Gastroesophageal sphincter (tissue), 4 donors: ENCODE results near the gene IRF2. TPM values are rescaled to one million over a fixed set of nuclear protein-coding genes. Genes with fewer than 3 reads are reported as not detected.

Source experiments
- ATAC-seq: fragments of 150-250 bp; one replicate; pipeline ENCODE4 v1.9.1; 2016; ENCODE audit warnings: mild to moderate bottlenecking, moderate library complexity
- H3K27ac ChIP-seq, 4 donors: fragments of 200-600 bp; sonication (generic) in 3 of 4; 1 replicate in 3 of 4; 2 replicates in 1 of 4; pipeline ENCODE4 v1.5.1; 2016 to 2019
- H3K27me3 ChIP-seq: fragments of 200-600 bp; sonication (generic); one replicate; pipeline ENCODE4 v1.5.1; 2019
- H3K36me3 ChIP-seq, 2 donors: fragments of 200-600 bp; sonication (generic); one replicate each; pipeline ENCODE4 v1.5.1; 2019; ENCODE audit warnings: control low read depth in 1 of 2
- H3K4me1 ChIP-seq, 3 donors: fragments of 200-600 bp; sonication (generic); 1 replicate in 2 of 3; 2 replicates in 1 of 3; pipeline ENCODE4 v1.5.1; 2016 to 2019; ENCODE audit warnings: control low read depth in 2 of 3
- H3K4me3 ChIP-seq, 2 donors: fragments of 200-600 bp; sonication (generic); one replicate each; pipeline ENCODE4 v1.5.1; 2019; ENCODE audit warnings: mild to moderate bottlenecking in 1 of 2, moderate library complexity in 1 of 2
- H3K9me3 ChIP-seq, 3 donors: fragments of 200-600 bp; sonication (generic); one replicate each; pipeline ENCODE4 v1.5.1; 2017 to 2019; ENCODE audit warnings: control low read depth in 2 of 3
- EP300 ChIP-seq: sonication (generic); formaldehyde crosslinking; IDR thresholded peaks from one replicate; pipeline ENCODE4 v1.6.1; 2017; ENCODE audit warnings: antibody characterized with exemption, mild to moderate bottlenecking
- POLR2A ChIP-seq, 2 donors: fragments of 450-650 bp; IDR thresholded peaks; one replicate each; pipeline ENCODE4 v1.6.1; 2017; ENCODE audit warnings: antibody characterized with exemption in 2 of 2, mild to moderate bottlenecking in 2 of 2, moderate library complexity in 1 of 2
- POLR2AphosphoS5 ChIP-seq: sonication (generic); formaldehyde crosslinking; IDR thresholded peaks from one replicate; pipeline ENCODE4 v1.6.1; 2017; ENCODE audit warnings: antibody characterized with exemption
- WGBS, 2 donors: methylation state at CpG; one replicate each; pipeline ENCODE4 v1.1.5; 2018; ENCODE audit warnings: low coverage in 1 of 2; 5-methylcytosine and 5-hydroxymethylcytosine counted together
- total RNA-seq, 4 donors: library from RNA; depleted of rRNA; stranded (reverse); fragments of >200 nt; gene quantifications; one replicate each; pipeline ENCODE4 v1.1.0, GENCODE V29; 2016
- TF ChIP-seq, protein P1 (sequence below), 4 experiments: fragments of 200-600 bp in 2 of 4; fragments of 450-650 bp in 2 of 4; sonication (generic) in 1 of 4; IDR thresholded peaks; one replicate each; pipeline ENCODE4 v1.5.1; 2017 to 2019; ENCODE audit warnings: antibody characterized with exemption in 4 of 4, mild to moderate bottlenecking in 2 of 4, moderate library complexity in 2 of 4

IRF2 gene
- total RNA-seq, 4 donors from 2014 or later = 34.1 to 41.7 (median 35.4) TPM

DNA sequence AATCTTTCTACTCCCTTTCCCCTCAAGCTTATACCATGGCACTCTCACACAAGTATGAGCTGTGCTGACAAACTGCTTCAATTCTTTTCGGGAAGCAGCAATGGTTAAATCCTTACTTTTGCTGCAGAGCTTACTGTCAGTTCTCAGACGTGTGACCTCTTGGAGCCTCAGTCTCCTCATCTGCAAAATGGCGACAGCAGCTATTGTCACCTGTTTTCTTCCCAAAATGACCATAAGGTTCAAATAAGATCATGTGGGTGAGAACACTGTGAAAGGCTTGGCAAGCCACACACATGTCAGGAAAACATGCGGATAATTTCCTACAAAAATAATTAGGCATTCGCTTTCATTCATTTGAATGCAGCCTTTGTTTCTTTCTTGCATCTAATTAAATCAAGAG, 36.8 kb upstream of the IRF2 start:
- no peak for ATAC-seq
- no peaks in the 10 kb centered on the region for H3K36me3 ChIP-seq
- peaks cover 0 to 20% (median 4%) of the 10 kb centered on the region in 3 donors for H3K4me1 ChIP-seq
- no peak overlapping the region for H3K4me3 ChIP-seq
- TF ChIP-seq POLR2A (IDR thresholded peaks at IDR 0.05) (no peak), EP300 (no peak), POLR2AphosphoS5 (no peak)
- TF ChIP-seq, protein P1, sequence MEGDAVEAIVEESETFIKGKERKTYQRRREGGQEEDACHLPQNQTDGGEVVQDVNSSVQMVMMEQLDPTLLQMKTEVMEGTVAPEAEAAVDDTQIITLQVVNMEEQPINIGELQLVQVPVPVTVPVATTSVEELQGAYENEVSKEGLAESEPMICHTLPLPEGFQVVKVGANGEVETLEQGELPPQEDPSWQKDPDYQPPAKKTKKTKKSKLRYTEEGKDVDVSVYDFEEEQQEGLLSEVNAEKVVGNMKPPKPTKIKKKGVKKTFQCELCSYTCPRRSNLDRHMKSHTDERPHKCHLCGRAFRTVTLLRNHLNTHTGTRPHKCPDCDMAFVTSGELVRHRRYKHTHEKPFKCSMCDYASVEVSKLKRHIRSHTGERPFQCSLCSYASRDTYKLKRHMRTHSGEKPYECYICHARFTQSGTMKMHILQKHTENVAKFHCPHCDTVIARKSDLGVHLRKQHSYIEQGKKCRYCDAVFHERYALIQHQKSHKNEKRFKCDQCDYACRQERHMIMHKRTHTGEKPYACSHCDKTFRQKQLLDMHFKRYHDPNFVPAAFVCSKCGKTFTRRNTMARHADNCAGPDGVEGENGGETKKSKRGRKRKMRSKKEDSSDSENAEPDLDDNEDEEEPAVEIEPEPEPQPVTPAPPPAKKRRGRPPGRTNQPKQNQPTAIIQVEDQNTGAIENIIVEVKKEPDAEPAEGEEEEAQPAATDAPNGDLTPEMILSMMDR (IDR thresholded peaks at IDR 0.05) = no peak
- 78 to 86% methylated on average over 2 to 5 of the region's 5 CpGs for WGBS, 2 donors
- H3K27me3 ChIP-seq = no peaks in the 10 kb centered on the region
- H3K9me3 ChIP-seq = no peaks in the 10 kb centered on the region
- no peak overlapping the region for H3K27ac ChIP-seq

DNA sequence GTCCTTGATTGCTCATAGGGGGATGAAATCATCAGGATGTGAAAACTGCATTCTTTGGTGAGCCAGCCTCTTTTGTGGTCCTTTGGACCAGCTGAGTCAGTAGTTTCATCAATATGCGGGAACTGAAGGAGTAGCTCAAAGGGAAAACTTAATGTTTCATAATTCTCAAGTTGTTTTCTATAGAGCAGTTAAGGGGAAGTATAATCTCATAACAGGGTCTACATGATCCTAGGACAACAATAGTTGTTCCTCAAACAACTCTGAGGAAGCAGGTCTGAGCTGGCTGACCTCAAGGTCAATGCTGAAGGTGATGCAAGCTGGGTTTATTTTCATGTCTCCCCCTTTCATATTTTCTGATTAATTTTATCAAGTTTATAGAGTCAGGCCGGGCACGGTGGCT, 36.1 kb upstream of the IRF2 start:
- no peaks in the 10 kb centered on the region for H3K36me3 ChIP-seq
- WGBS, 2 donors = 88 to 100% methylated on average over 1 to 3 of the region's 3 CpGs
- H3K9me3 ChIP-seq = no peaks in the 10 kb centered on the region
- ATAC-seq = no peak
- peaks cover 0 to 20% (median 4%) of the 10 kb centered on the region in 3 donors for H3K4me1 ChIP-seq
- no peaks in the 10 kb centered on the region for H3K27me3 ChIP-seq
- no peak for TF ChIP-seq POLR2AphosphoS5
- TF ChIP-seq POLR2A (IDR thresholded peaks at IDR 0.05) = no peak
- TF ChIP-seq, protein P1 (IDR thresholded peaks at IDR 0.05) = no peak
- TF ChIP-seq EP300 = no peak
- no peak overlapping the region for H3K27ac ChIP-seq
- H3K4me3 ChIP-seq = no peak overlapping the region

DNA sequence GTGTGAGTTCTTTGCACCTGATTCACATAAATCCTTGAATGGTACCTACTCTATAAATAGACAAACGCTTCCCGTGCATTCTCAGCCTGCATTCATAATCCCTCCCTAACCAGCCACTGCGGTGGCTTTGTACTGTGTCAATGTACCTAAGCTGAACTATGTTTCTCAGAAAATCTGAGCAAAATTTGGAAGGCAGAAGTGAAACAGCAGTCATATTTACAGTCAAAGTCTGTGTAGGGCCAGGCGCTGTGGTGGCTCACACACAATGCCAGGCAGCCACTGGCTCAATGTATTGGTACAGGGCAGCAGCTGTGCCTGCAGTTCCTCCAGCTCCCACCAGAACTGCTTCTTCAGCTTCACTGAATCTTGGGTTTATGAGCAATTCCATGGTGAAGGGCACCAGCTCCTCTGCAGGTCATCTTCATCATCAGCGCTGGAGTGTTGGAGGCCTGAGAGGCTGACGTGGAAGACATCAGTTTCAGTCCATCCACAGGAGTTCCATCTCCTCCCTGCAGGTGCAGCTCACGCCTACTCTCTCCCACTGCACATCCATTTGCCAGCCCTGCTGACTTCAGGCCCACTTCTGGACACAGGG, 32.3 kb upstream of the IRF2 start:
- no peaks in the 10 kb centered on the region for H3K27me3 ChIP-seq
- ATAC-seq = no peak
- H3K36me3 ChIP-seq = no peaks in the 10 kb centered on the region
- TF ChIP-seq POLR2A (IDR thresholded peaks at IDR 0.05) (no peak), POLR2AphosphoS5 (no peak), EP300 (no peak)
- TF ChIP-seq, protein P1 (IDR thresholded peaks at IDR 0.05) = no peak
- H3K4me3 ChIP-seq = no peak overlapping the region
- H3K4me1 ChIP-seq = no peaks in the 10 kb centered on the region
- no peak overlapping the region for H3K27ac ChIP-seq
- 78 to 79% methylated on average over 5 of the region's 7 CpGs for WGBS, 2 donors
- no peaks in the 10 kb centered on the region for H3K9me3 ChIP-seq

DNA sequence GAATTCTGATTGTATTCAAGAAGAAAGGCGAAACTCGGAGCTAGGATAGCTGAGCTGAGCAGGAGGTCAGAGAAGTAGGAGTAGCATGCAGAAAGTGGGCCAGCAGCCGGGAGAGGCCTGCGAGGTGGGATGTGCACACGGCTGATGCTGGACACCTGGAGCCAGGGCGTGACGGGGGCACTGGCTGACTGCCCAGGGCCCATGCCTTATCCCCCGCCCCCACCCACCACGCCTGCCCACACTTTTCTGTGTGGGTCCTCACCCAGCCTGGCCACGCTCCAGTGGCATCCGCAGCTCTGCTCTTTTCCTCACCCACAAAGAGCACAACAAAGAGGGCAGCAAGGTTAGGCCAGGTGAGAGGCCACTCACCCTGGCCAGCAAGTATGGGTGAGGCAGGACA, 30.0 kb upstream of the IRF2 start:
- Histone ChIP-seq H3K36me3 (no peaks in the 10 kb centered on the region), H3K27me3 (no peaks in the 10 kb centered on the region), H3K9me3 (no peaks in the 10 kb centered on the region), H3K27ac (no peak overlapping the region), H3K4me3 (no peak overlapping the region), H3K4me1 (no peaks in the 10 kb centered on the region)
- ATAC-seq = no peak
- 67 to 77% methylated on average over 4 to 8 of the region's 11 CpGs for WGBS, 2 donors
- TF ChIP-seq POLR2AphosphoS5 (no peak), POLR2A (IDR thresholded peaks at IDR 0.05) (no peak), EP300 (no peak)
- TF ChIP-seq, protein P1 (IDR thresholded peaks at IDR 0.05) = no peak

DNA sequence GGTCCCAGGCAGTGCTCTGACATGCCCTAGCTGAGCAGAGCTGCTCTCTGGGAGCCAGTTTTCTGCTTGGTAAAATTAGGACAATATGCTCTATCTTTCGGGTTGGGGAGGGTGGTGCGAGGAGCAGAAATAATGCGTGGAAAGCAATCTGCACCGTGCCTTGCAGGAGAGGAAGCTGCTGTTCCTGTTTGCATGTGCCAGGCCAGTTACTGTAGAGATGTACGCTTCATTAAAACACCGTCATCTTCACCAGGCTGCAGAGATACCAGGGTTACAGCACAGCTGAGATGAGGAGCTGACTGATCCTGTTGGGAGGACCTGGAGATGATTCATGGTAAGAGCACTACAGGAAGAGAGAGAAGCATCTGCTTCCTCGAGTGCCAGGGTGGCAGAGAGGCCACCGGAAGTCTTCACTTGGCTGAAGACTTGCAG, 29.5 kb upstream of the IRF2 start:
- ATAC-seq = no peak
- H3K4me3 ChIP-seq = no peak overlapping the region
- TF ChIP-seq, protein P1 (IDR thresholded peaks at IDR 0.05) = no peak
- TF ChIP-seq POLR2A (IDR thresholded peaks at IDR 0.05) (no peak), EP300 (no peak), POLR2AphosphoS5 (no peak)

More for the DNA sequence above, 29.5 kb upstream of the IRF2 start:
- peaks cover 0 to 5% (median 0%) of the 10 kb centered on the region in 3 donors for H3K9me3 ChIP-seq
- H3K27ac ChIP-seq = no peak overlapping the region
- no peaks in the 10 kb centered on the region for H3K36me3 ChIP-seq
- no peaks in the 10 kb centered on the region for H3K4me1 ChIP-seq
- 20 to 62% methylated on average over 1 to 3 of the region's 8 CpGs for WGBS, 2 donors
- no peaks in the 10 kb centered on the region for H3K27me3 ChIP-seq
